Mammary epithelial cell (primary cell): ENCODE results near the gene AGAP5.

ENCODE experiments used
- CTCF ChIP-seq, 2 donors: IDR thresholded peaks in 1 of 2; conservative IDR thresholded peaks in 1 of 2; 2 replicates each; pipeline ENCODE4 v1.5.1; 2011 to 2012; ENCODE audit warnings: inconsistent platforms in 2 of 2, low read length in 2 of 2, mild to moderate bottlenecking in 2 of 2, control low read depth in 1 of 2, low read depth in 1 of 2; ENCODE audit not compliant: insufficient read depth in 1 of 2; ENCODE audit errors: extremely low read depth in 1 of 2
- EZH2 ChIP-seq: IDR thresholded peaks from 2 replicates; pipeline ENCODE4 v1.6.1; 2012; ENCODE audit warnings: low read length, inconsistent platforms, borderline replicate concordance

- TF ChIP-seq CTCF (conservative IDR thresholded peaks at IDR 0.05 in 1 of 2, IDR thresholded peaks at IDR 0.05 in 1 of 2; ENCODE audit: extremely low read depth in 1 of 2, insufficient read depth in 1 of 2, low read depth in 1 of 2, low read length in 2 of 2) (no peak), EZH2 (no peak)
Measured at GRCh38 chr10:73746721-73747120, 48.8 kb upstream of the AGAP5 start.
